ENCODE data around the gene EHMT1. TPM values are rescaled to one million over a fixed set of nuclear protein-coding genes. Genes with fewer than 3 reads are reported as not detected.
A peak's percentile ranks its signal among the peaks of the same experiment; 100 is the strongest.

The EHMT1 gene
- total and polyA plus RNA-seq, 2 donors = 37.3 to 56.9 TPM

DNA sequence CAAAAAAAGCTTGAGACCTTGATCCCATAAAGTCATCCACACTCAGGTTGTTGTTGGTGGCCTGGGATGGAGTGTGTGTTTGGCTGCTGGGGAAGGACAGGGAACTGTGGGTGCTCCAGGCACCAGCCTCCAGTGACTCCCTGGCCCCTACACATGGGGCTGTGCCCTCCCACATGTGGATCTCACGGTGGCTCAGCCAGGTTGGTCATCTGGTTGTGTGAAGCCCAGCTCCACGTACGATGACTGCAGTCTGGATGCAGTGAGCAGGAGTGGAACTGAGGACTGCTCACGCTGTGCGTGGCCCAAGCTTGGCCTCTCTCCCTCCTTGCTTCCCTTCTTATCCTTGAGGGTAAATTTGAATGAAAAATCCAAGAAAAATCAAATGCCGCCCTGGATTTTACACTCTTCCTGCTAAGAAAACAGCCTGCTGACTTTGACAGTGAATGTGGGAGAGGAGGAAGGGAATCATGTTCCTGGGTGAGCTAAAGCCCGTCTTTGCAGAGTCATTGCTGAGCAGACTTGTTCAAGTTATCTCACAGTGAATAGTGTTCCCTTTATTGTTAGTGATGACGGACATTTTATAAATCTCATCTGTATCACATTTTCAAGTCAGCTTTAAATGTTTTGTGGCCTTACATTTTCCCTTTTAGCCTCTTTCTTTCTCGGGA lies 193.7 kb downstream of the EHMT1 start:
- DNase-seq (ENCODE audit: low read depth in 6 of 9, low spot score in 9 of 9) = no peak
- Histone ChIP-seq H3K4me3 (ENCODE audit: low read length in 2 of 2) (no peak overlapping the region), H3K27me3 (ENCODE audit: control insufficient read depth in 2 of 2, insufficient read depth in 1 of 2, low read length in 1 of 2) (no peaks in the 10 kb centered on the region), H3K9me3 (ENCODE audit: control insufficient read depth in 2 of 2, insufficient read depth in 1 of 2, low read length in 1 of 2) (peaks cover 3 to 6% of the 10 kb centered on the region in 2 donors), H3K27ac (ENCODE audit: low read depth in 1 of 2, low read length in 1 of 2) (no peak overlapping the region), H3K36me3 (ENCODE audit: control insufficient read depth in 2 of 2, insufficient read depth in 2 of 2, low read length in 1 of 2) (peaks cover 40 to 70% of the 10 kb centered on the region in 2 donors), H3K4me1 (ENCODE audit: control insufficient read depth in 2 of 2, insufficient read depth in 2 of 2, low read length in 2 of 2) (peaks cover 0 to 8% of the 10 kb centered on the region in 2 donors)
- WGBS = 97% methylated on average over 9 of the region's 9 CpGs

DNA sequence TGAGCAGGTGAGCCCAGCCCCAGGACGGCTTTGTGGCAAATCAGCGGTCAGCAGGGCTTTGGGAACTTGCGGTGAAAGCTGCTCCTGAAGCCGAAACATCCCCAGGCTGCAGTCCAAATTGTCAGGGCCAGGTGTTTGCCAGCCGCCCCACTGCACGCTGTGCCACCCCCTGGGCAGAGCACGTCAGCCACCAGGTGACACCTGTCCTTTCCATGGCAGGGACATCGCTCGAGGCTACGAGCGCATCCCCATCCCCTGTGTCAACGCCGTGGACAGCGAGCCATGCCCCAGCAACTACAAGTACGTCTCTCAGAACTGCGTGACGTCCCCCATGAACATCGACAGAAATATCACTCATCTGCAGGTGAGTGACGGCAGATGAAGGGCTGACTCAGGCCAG lies 194.4 kb downstream of the EHMT1 start:
- Histone ChIP-seq H3K27ac (ENCODE audit: low read depth in 1 of 2, low read length in 1 of 2) (no peak overlapping the region), H3K9me3 (ENCODE audit: control insufficient read depth in 2 of 2, insufficient read depth in 1 of 2, low read length in 1 of 2) (peaks cover 8% of the 10 kb centered on the region in 2 donors), H3K36me3 (ENCODE audit: control insufficient read depth in 2 of 2, insufficient read depth in 2 of 2, low read length in 1 of 2) (peaks cover 46 to 75% of the 10 kb centered on the region in 2 donors), H3K27me3 (ENCODE audit: control insufficient read depth in 2 of 2, insufficient read depth in 1 of 2, low read length in 1 of 2) (no peaks in the 10 kb centered on the region), H3K4me3 (ENCODE audit: low read length in 2 of 2) (no peak overlapping the region), H3K4me1 (ENCODE audit: control insufficient read depth in 2 of 2, insufficient read depth in 2 of 2, low read length in 2 of 2) (peaks cover 0 to 1% of the 10 kb centered on the region in 2 donors)
- 98% methylated on average over 19 of the region's 19 CpGs for WGBS
- no peak for DNase-seq (ENCODE audit: low read depth in 6 of 9, low spot score in 9 of 9)

DNA sequence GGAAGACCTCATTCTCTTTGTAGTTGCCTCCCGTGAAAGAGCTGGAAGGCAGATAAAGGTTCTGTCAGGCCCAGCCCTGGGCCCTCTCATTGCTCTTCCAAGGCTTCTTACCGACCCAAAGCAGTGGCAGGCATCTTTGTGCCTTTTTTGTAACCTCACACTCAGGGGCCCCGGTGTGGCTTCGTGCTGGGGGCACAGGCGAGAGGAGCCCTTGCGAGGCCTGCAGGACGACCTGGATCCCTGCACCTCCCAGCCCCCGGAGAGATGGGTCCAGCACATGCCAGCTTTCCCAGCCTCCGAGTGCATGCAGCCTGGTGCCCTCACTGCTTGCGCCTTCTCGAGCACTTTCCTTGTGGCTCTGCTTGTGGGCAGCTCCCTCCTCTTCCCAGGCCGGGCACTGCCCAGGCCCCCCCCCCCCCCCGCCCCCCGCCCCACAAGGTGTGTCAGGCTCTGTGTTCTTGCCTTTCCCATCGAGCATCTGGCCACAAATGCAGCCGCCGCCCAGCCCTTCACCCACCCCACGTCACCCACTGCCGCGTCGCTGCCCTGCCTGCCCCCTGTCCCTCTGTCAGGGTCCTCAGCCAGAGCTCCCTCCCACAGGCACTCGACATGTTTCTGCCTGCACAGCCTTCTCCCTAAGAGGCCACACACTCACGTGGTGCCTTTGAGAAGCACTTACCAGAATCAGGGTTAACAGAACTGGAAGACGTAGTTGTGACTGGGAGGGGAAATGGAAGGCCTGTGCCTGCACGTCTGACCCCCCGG lies 195.0 kb downstream of the EHMT1 start:
- Histone ChIP-seq H3K27ac (ENCODE audit: low read depth in 1 of 2, low read length in 1 of 2) (no peak overlapping the region), H3K4me1 (ENCODE audit: control insufficient read depth in 2 of 2, insufficient read depth in 2 of 2, low read length in 2 of 2) (no peaks in the 10 kb centered on the region), H3K36me3 (ENCODE audit: control insufficient read depth in 2 of 2, insufficient read depth in 2 of 2, low read length in 1 of 2) (peaks cover 45 to 77% of the 10 kb centered on the region in 2 donors), H3K27me3 (ENCODE audit: control insufficient read depth in 2 of 2, insufficient read depth in 1 of 2, low read length in 1 of 2) (no peaks in the 10 kb centered on the region), H3K4me3 (ENCODE audit: low read length in 2 of 2) (no peak overlapping the region), H3K9me3 (ENCODE audit: control insufficient read depth in 2 of 2, insufficient read depth in 1 of 2, low read length in 1 of 2) (peaks cover 10 to 11% of the 10 kb centered on the region in 2 donors)
- DNase-seq (ENCODE audit: low read depth in 6 of 9, low spot score in 9 of 9) = peak in 1 of 9 donors; percentile 9
- whole genome bisulfite sequencing = 95% methylated on average over 25 of the region's 26 CpGs

DNA sequence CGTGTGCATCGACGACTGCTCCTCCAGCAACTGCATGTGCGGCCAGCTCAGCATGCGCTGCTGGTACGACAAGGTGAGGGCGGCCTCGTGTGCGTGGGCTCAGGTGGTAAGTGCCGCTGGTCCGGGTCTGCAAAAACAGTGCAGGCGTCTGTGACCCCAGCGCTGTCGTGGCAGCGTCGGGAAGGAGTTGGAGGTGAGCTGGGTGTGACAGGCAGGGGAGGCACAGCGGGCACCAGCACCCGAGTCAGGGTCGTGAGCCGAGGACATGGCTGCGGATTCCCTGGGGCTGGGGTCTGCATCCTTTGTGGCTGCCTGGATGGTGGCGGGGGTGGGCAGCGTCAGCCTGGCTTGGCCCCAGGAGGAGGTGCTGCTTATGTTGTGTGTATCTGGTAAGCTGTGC lies 195.6 kb downstream of the EHMT1 start:
- H3K4me1 ChIP-seq (ENCODE audit: control insufficient read depth in 2 of 2, insufficient read depth in 2 of 2, low read length in 2 of 2) = no peaks in the 10 kb centered on the region
- peaks cover 10 to 11% of the 10 kb centered on the region in 2 donors for H3K9me3 ChIP-seq (ENCODE audit: control insufficient read depth in 2 of 2, insufficient read depth in 1 of 2, low read length in 1 of 2)
- no peaks in the 10 kb centered on the region for H3K27me3 ChIP-seq (ENCODE audit: control insufficient read depth in 2 of 2, insufficient read depth in 1 of 2, low read length in 1 of 2)
- H3K27ac ChIP-seq (ENCODE audit: low read depth in 1 of 2, low read length in 1 of 2) = no peak overlapping the region
- no peak overlapping the region for H3K4me3 ChIP-seq (ENCODE audit: low read length in 2 of 2)
- H3K36me3 ChIP-seq (ENCODE audit: control insufficient read depth in 2 of 2, insufficient read depth in 2 of 2, low read length in 1 of 2) = peaks cover 42 to 72% of the 10 kb centered on the region in 2 donors
- 97% methylated on average over 23 of the region's 23 CpGs for WGBS
- DNase-seq (ENCODE audit: low read depth in 6 of 9, low spot score in 9 of 9) = no peak

DNA sequence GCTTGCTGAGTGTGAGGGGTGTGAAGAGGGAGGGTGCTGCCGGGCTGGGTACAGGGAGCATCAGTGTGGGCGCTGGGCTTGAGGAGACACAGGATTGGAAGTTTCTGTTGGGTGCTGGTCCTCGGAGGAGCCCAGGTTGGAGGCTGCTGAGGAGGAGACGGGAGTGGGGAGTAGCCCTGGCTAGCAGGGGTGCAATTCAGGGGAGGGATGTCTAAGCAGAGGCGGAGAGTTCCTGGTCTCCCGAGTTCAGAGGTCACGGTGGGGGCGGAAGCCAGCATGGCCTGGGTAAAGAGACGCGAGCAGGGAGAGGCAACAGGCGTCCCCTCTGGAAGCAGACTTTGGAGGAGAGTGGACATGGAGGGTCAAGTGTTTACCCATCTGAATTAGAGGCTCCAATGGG lies 196.0 kb downstream of the EHMT1 start:
- Histone ChIP-seq H3K27ac (ENCODE audit: low read depth in 1 of 2, low read length in 1 of 2) (no peak overlapping the region), H3K36me3 (ENCODE audit: control insufficient read depth in 2 of 2, insufficient read depth in 2 of 2, low read length in 1 of 2) (peaks cover 40 to 76% of the 10 kb centered on the region in 2 donors), H3K4me3 (ENCODE audit: low read length in 2 of 2) (no peak overlapping the region), H3K4me1 (ENCODE audit: control insufficient read depth in 2 of 2, insufficient read depth in 2 of 2, low read length in 2 of 2) (no peaks in the 10 kb centered on the region), H3K9me3 (ENCODE audit: control insufficient read depth in 2 of 2, insufficient read depth in 1 of 2, low read length in 1 of 2) (peaks cover 10 to 11% of the 10 kb centered on the region in 2 donors), H3K27me3 (ENCODE audit: control insufficient read depth in 2 of 2, insufficient read depth in 1 of 2, low read length in 1 of 2) (no peaks in the 10 kb centered on the region)
- no peak for DNase-seq (ENCODE audit: low read depth in 6 of 9, low spot score in 9 of 9)
- WGBS = 98% methylated on average over 11 of the region's 11 CpGs

DNA sequence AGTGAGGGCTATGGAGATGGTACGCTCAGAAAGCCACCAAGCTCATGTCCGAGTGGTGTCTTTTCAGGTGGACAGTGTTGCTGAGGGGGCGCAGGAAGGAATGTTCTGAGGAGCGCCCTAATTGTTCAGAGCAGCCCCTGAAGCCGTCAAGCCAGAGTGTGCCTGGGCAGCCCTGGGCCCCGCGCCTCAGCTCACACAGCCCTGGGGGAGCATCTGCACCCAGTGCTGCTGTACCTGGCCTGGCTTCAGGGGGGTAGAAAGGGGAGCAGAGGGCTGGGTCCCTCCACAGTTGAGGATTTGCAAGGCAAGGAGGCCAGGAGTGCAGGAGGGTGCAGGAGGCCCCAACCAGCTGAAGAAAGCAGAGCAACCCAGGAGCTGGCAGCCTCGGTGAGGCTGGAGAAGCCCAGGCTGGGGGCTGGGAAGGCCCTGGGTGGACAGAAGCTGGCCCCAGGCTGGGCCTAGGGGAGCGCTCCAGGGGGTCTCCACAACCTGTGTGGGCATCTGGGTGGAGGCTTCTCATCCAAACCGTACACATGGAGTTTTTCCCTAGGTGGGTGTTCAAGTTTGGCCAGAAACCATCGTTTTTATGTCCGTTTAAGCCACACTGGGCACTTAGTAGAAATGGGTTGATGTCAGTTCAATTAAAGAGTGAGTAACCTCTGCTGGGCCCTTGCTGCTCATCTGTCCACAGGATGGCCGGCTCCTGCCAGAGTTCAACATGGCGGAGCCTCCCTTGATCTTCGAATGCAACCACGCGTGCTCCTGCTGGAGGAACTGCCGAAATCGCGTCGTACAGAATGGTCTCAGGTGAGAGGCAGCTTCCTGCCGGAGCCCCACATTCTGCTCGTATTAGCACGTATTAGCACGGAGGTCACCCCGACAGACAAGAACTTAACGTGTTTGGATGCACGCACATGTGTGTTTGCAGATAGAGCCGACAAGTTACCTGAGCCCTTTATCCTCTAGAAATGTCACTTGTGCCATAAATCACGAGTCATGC lies 196.8 kb downstream of the EHMT1 start:
- Histone ChIP-seq H3K27ac (ENCODE audit: low read depth in 1 of 2, low read length in 1 of 2) (no peak overlapping the region), H3K4me3 (ENCODE audit: low read length in 2 of 2) (no peak overlapping the region), H3K9me3 (ENCODE audit: control insufficient read depth in 2 of 2, insufficient read depth in 1 of 2, low read length in 1 of 2) (peaks cover 11 to 12% of the 10 kb centered on the region in 2 donors), H3K27me3 (ENCODE audit: control insufficient read depth in 2 of 2, insufficient read depth in 1 of 2, low read length in 1 of 2) (no peaks in the 10 kb centered on the region), H3K4me1 (ENCODE audit: control insufficient read depth in 2 of 2, insufficient read depth in 2 of 2, low read length in 2 of 2) (no peaks in the 10 kb centered on the region), H3K36me3 (ENCODE audit: control insufficient read depth in 2 of 2, insufficient read depth in 2 of 2, low read length in 1 of 2) (peaks cover 43 to 82% of the 10 kb centered on the region in 2 donors)
- 98% methylated on average over 30 of the region's 30 CpGs for WGBS
- DNase-seq (ENCODE audit: low read depth in 6 of 9, low spot score in 9 of 9) = no peak

DNA sequence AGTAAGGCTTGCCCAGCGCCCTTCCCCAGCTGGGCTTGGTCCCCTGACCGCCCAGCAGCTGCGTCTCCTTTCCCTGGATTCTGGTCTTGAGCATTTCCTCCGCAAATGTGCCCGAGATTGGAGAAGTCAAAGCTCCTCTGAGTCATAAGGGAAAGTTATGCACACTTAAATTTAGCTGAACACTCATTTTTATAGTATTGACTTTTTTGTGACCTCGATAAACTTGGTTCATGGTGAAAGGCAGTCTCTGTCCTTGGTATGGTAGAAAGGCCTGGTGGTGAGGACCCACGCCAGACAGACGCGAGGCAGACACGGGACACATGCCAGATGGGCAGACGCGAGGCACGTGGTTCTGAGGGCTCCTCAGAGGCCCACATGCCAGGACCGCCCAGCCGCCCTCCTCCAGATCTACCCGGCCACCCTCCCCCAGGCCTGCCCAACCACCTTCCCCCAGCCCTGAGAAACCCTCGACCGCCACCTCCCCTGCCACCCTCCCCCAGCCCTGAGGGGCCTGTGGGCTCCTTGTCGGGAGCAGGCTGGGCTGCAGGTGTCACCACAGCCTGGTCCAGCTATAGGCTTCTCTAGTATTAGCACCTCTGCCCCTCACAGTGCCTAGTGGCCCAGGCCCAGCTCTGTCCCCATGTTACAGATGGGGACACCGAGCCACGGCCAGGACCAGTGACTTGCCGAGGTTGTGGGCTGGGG lies 197.9 kb downstream of the EHMT1 start:
- H3K36me3 ChIP-seq (ENCODE audit: control insufficient read depth in 2 of 2, insufficient read depth in 2 of 2, low read length in 1 of 2) = peaks cover 47 to 80% of the 10 kb centered on the region in 2 donors
- WGBS = 98% methylated on average over 22 of the region's 22 CpGs
- H3K9me3 ChIP-seq (ENCODE audit: control insufficient read depth in 2 of 2, insufficient read depth in 1 of 2, low read length in 1 of 2) = peaks cover 11 to 12% of the 10 kb centered on the region in 2 donors
- no peaks in the 10 kb centered on the region for H3K4me1 ChIP-seq (ENCODE audit: control insufficient read depth in 2 of 2, insufficient read depth in 2 of 2, low read length in 2 of 2)
- H3K27ac ChIP-seq (ENCODE audit: low read depth in 1 of 2, low read length in 1 of 2) = no peak overlapping the region
- no peak for DNase-seq (ENCODE audit: low read depth in 6 of 9, low spot score in 9 of 9)
- H3K27me3 ChIP-seq (ENCODE audit: control insufficient read depth in 2 of 2, insufficient read depth in 1 of 2, low read length in 1 of 2) = no peaks in the 10 kb centered on the region
- H3K4me3 ChIP-seq (ENCODE audit: low read length in 2 of 2) = no peak overlapping the region
